ENCODE results near the gene OR2AT4. TPM values are rescaled to one million over a fixed set of nuclear protein-coding genes. Genes with fewer than 3 reads are reported as not detected.

OR2AT4 gene
- total and polyA plus RNA-seq, 2 donors from 2014 or later, result not detected

DNA sequence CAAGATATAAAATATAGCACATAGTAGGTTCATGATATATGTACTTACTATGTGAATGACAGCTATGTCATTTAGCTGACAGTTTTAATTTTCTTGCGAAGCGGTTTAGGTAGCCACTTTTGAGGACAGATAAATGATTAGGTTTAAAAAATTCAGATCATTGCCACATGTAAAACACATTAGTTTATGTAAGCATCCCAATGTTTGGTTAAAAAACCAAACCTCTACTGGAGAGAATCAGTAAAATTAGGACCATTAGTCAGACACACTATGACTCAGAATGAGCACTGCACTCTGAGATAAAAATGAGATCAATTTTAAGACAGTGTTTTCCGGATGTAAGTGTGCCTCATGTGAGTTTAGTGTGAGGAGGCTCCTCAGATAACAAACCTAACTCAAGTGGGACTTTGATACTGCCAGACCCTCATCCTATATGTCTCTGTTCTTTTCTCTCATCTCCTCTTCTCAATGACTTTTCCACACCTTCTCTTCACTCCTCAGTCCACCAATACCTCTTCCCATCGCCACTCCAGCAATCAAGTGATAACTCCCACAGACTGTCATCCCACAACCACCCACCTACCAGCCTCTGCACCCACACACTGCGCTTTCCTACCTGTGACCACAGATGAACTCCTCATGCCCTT is 6.8 kb upstream of the OR2AT4 start:
- no peak for FAIRE-seq
- Histone ChIP-seq H3K4me1 (ENCODE audit: control insufficient read depth in 2 of 3, insufficient read depth in 2 of 3, low read depth in 1 of 3, low read length in 3 of 3) (no peaks in the 10 kb centered on the region), H3K27me3 (ENCODE audit: control insufficient read depth, insufficient read depth, low read length) (no peaks in the 10 kb centered on the region), H3K27ac (ENCODE audit: low read depth in 2 of 2, low read length in 2 of 2) (no peak overlapping the region), H3K4me3 (ENCODE audit: low read length in 3 of 3) (no peak overlapping the region), H3K36me3 (ENCODE audit: control insufficient read depth in 2 of 3, insufficient read depth in 3 of 3, low read length in 3 of 3) (no peaks in the 10 kb centered on the region), H3K9me3 (ENCODE audit: control insufficient read depth in 2 of 3, insufficient read depth in 1 of 3, low read length in 3 of 3) (no peaks in the 10 kb centered on the region), H3K9ac (ENCODE audit: low read length in 3 of 3) (no peak overlapping the region)
- DNase-seq, result no peak
- TF ChIP-seq, protein P1, sequence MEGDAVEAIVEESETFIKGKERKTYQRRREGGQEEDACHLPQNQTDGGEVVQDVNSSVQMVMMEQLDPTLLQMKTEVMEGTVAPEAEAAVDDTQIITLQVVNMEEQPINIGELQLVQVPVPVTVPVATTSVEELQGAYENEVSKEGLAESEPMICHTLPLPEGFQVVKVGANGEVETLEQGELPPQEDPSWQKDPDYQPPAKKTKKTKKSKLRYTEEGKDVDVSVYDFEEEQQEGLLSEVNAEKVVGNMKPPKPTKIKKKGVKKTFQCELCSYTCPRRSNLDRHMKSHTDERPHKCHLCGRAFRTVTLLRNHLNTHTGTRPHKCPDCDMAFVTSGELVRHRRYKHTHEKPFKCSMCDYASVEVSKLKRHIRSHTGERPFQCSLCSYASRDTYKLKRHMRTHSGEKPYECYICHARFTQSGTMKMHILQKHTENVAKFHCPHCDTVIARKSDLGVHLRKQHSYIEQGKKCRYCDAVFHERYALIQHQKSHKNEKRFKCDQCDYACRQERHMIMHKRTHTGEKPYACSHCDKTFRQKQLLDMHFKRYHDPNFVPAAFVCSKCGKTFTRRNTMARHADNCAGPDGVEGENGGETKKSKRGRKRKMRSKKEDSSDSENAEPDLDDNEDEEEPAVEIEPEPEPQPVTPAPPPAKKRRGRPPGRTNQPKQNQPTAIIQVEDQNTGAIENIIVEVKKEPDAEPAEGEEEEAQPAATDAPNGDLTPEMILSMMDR (IDR thresholded peaks at IDR 0.05; ENCODE audit: borderline replicate concordance, extremely low read depth, insufficient read depth), result no peak
- intact Hi-C loops (cut with DNase I), result no loop called here

DNA sequence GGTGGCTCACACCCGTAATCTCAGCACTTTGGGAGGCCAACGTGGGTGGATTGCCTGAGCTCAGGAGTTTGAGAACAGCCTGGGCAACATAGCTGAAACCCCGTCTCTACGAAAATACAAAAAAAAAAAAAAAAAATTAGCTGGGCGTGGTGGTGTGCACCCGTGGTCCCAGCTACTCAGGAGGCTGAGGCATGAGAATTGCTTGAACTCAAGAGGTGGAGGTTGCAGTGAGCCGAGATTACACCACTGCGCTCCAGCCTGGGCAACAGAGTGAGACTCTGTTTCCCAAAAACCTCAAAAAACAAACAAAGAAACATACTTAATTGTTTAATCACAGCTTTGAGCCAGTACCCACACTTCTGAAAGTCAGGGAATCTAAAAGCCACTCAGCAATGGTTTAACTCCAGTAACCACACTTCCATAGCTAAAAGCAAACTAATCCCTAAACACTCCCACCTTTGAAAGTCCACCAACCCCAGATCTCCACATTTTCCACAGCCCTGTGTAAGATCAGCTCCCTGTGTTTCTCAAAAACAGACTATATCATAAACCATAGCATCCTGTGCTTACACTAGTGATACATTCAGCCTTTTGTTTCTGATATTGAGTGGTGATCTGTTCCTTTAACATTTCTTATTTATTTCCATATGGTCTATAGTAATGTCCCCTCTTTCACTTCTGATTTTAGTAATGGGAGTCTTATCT is 4.9 kb upstream of the OR2AT4 start:
- FAIRE-seq (no peak), DNase-seq (no peak)
- Histone ChIP-seq H3K9me3 (ENCODE audit: control insufficient read depth in 2 of 3, insufficient read depth in 1 of 3, low read length in 3 of 3) (no peaks in the 10 kb centered on the region), H3K36me3 (ENCODE audit: control insufficient read depth in 2 of 3, insufficient read depth in 3 of 3, low read length in 3 of 3) (no peaks in the 10 kb centered on the region), H3K9ac (ENCODE audit: low read length in 3 of 3) (no peak overlapping the region), H3K4me3 (ENCODE audit: low read length in 3 of 3) (no peak overlapping the region), H3K27ac (ENCODE audit: low read depth in 2 of 2, low read length in 2 of 2) (no peak overlapping the region), H3K27me3 (ENCODE audit: control insufficient read depth, insufficient read depth, low read length) (no peaks in the 10 kb centered on the region), H3K4me1 (ENCODE audit: control insufficient read depth in 2 of 3, insufficient read depth in 2 of 3, low read depth in 1 of 3, low read length in 3 of 3) (no peaks in the 10 kb centered on the region)
- TF ChIP-seq, protein P1 (IDR thresholded peaks at IDR 0.05; ENCODE audit: borderline replicate concordance, extremely low read depth, insufficient read depth), result no peak
- intact Hi-C loops (cut with DNase I), result no loop called here

DNA sequence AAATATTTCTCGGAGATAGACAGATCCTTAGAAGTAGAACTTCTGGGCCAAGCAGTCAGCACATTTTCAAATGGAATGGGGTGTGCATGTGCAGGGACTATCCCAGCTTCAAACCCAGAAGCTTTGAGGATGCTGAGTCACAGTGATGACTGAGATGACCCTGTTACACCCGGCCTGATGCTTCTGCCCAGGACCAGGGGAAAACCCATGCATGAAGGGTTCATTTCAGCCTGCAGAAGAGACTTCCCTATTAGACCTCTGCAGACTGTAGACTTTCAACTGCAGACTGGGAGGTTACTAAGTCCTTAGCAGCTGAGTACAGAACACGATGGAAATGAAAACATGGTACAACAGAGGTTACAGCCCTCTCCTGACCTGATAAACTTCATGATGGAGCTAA is 3.6 kb upstream of the OR2AT4 start:
- Histone ChIP-seq H3K4me3 (ENCODE audit: low read length in 3 of 3) (no peak overlapping the region), H3K4me1 (ENCODE audit: control insufficient read depth in 2 of 3, insufficient read depth in 2 of 3, low read depth in 1 of 3, low read length in 3 of 3) (no peaks in the 10 kb centered on the region), H3K9me3 (ENCODE audit: control insufficient read depth in 2 of 3, insufficient read depth in 1 of 3, low read length in 3 of 3) (no peaks in the 10 kb centered on the region), H3K27ac (ENCODE audit: low read depth in 2 of 2, low read length in 2 of 2) (no peak overlapping the region), H3K9ac (ENCODE audit: low read length in 3 of 3) (no peak overlapping the region), H3K36me3 (ENCODE audit: control insufficient read depth in 2 of 3, insufficient read depth in 3 of 3, low read length in 3 of 3) (no peaks in the 10 kb centered on the region), H3K27me3 (ENCODE audit: control insufficient read depth, insufficient read depth, low read length) (no peaks in the 10 kb centered on the region)
- FAIRE-seq (no peak), DNase-seq (no peak)
- TF ChIP-seq, protein P1 (IDR thresholded peaks at IDR 0.05; ENCODE audit: borderline replicate concordance, extremely low read depth, insufficient read depth), result no peak
- intact Hi-C loops (cut with DNase I), result no loop called here

Data from kidney (tissue), 14 donors.